HG02642 (cell line): ENCODE results near the gene ANKRD34A.
A peak's percentile ranks its signal among the peaks of the same experiment; 100 is the strongest.

ENCODE experiments used
- ATAC-seq: cut with Tn5 transposase; IDR thresholded peaks from one replicate; pipeline ENCODE4 v1.9.1; 2021; ENCODE audit warnings: mild to moderate bottlenecking; ENCODE audit not compliant: unreplicated experiment, poor library complexity

The ANKRD34A gene

GRCh38 chr1:145975216-145975615, 10.8 kb upstream of the ANKRD34A start:
- no peak for ATAC-seq

DNA sequence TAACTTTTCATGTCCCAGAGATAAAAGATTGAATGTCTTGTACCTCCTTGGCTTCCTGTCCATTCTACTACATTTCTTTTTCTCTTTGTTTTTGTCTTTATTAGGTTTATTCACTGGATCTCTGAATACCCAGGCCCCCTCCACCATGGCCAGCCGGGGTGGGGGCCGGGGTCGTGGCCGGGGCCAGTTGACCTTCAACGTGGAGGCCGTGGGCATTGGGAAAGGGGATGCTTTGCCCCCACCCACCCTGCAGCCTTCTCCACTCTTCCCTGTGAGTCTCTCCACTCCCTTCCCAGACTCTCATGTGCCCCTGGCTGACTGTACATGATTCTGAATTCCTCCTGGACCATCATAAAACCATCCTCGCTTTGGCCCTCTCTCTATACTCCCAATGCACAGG, 10.3 kb upstream of the ANKRD34A start:
- ATAC-seq = no peak

DNA sequence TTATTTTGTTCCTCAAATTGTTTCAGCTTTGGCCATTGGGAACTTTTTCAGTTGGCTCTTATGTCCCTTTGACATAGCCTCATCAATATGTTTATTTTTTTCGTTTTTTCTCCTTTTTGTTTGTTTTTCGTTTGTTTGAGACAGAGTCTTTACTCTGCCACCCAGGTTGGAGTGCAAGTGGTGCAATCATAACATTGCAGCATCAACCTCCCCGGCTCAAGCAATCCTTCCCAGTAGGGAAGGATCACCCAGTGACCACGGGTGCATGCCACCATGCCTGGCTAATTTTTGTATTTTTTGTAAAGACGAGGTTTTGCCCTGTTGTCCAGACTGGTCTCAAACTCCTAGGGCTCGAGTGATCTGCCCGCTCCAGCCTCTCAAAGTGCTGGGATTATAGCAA, 8.2 kb upstream of the ANKRD34A start:
- ATAC-seq = no peak

DNA sequence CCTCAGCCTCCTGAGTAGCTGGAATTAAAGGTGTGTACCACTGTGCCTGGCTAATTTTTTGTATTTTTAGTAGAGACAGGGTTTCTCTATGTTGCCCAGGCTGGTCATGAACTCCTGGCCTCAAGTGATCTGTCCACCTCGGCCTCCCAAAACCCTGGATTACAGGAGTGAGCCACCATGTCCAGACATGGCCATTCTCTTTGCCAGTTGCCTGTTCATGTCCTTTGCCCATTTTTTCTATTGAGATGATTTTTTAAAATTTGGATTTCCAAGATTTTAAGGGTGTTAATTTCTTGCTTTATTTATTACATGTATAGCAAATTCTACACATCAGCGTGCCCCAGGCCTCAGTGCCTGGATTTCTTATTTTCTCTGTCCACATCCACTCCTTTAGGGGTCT, 2.9 kb upstream of the ANKRD34A start:
- no peak for ATAC-seq

DNA sequence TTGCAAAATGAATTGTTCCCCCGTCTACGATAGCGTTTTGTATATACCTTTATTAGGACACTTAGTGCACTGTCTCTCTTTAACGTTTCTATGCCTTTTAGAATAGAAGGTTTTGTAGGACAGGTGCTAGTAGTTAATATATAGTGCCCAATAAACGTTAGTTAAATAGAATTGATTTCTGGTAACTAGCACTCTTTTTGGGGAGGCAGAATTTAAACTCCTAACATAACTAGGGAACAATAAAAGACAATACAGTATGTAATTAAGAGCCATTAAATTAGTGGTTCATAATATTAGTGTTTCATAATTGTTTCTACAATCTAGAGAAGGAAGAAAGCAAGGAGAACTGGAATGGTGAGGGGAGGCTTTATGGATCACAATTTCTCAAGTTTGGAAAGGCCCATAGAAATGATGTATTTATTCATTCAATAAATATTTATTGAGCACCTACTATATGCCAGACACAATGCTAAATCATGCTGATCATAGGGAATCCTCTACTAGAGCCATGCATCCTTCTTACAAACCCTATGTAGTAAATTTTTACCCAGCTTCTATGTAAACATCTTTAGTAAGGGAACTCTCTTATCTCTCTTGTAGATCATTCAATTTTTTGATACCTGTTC, 857 bp upstream of the ANKRD34A start:
- ATAC-seq = no peak

GRCh38 chr1:145963265-145964019, 933 bp downstream of the ANKRD34A start:
- ATAC-seq = no peak

- no peak for ATAC-seq
Measured at GRCh38 chr1:145962157-145963102, 1.9 kb downstream of the ANKRD34A start.

DNA sequence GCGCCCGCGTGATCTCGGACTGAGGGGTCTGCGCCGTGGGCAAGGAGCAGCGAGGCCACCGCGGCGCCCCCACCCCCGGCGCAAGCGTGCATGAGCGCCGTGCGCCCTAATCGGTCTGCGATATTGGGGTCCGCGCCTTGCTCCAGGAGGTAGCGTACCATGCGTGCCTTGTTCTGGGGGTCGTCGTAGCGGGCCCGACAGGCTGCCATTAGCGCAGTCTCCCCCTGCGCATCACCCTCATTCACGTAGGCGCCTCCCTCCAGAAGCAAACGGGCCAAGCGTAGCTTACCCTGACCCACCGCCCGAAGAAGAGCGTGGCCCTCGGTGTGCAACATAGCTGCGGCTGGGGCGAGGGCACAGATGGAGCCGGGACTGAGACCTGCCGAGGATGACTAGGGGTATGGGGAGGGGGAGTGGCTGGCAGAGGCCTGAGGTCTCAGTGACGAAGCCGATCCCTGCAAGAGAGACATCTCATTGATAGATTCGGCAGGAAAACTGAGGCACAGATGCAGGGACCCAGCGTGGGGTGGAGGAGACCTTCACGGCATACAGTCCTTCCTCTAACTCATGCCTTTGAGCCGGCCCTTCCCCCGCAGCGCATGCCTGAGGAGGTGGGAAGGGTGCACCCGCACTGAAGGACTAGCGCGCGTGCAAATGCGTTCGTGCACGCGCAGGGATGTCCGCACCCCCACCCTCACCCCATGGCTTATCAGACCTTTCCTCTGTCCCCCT, 2.8 kb downstream of the ANKRD34A start:
- ATAC-seq = no peak

- no peak for ATAC-seq
Measured at GRCh38 chr1:145961109-145961424, 3.3 kb downstream of the ANKRD34A start.

- no peak for ATAC-seq
Measured at GRCh38 chr1:145960468-145961108, 3.8 kb downstream of the ANKRD34A start.

GRCh38 chr1:145959957-145960467, 4.4 kb downstream of the ANKRD34A start:
- no peak for ATAC-seq

GRCh38 chr1:145959333-145959732, 5.0 kb downstream of the ANKRD34A start:
- ATAC-seq = no peak

GRCh38 chr1:145958734-145959133, 5.6 kb downstream of the ANKRD34A start:
- no peak for ATAC-seq

- ATAC-seq = peak; percentile 89
Measured at GRCh38 chr1:145957443-145958319, 6.7 kb downstream of the ANKRD34A start, which contains the start of gene LIX1L. Gene LIX1L, minus strand, starts transcription at chr1:145958017. Its CDS starts 90 bp downstream, at chr1:145957927.

DNA sequence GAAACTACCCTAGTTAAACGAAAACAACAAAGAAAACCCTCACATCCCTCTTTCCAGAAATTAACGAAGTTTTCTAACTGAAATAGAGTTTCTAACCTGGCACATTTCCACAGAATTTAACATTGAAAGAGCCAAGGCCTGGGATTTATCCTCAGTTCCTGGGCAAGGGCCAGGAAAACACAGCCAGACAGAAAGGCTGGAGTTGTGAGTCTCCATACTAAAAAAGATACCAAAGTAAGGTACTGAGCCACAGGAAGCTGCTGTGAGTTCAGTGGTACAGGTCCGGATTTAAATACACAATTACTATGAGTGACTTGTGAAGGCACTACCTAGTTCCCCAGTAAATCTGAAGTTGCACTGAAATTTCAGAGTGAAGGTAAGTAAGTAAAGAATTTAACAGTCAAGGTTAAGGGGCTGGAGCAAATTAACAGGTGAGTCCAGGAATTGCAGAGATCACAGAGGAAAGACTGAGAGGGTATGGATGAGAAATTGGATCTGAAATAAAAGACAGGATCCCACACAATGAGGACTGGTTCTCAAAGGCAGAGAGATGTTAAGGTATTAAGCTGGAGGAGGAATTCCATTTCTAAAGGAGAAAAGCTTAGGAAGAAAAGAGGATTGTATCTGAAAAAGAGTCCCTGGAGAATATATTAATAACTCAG, 7.5 kb downstream of the ANKRD34A start:
- ATAC-seq = no peak

DNA sequence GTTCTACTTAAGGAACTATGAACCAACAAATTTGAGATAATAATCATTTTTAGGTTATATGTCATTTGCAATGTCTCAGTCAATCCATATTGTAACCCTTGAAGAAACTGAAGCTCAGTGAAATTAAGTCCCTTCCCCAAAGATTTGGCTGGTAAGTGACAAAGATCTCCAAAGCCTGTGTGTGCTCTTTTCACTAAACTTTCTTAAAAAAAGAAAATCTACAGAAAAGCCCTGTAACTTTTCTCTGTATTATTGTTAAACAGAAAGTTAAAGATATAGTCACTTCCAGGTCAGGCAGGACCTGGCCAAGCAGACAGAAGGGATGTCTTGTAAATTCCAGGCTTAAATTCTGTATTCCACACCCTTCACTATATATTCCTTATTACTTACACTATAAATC, 8.0 kb downstream of the ANKRD34A start:
- ATAC-seq = no peak

DNA sequence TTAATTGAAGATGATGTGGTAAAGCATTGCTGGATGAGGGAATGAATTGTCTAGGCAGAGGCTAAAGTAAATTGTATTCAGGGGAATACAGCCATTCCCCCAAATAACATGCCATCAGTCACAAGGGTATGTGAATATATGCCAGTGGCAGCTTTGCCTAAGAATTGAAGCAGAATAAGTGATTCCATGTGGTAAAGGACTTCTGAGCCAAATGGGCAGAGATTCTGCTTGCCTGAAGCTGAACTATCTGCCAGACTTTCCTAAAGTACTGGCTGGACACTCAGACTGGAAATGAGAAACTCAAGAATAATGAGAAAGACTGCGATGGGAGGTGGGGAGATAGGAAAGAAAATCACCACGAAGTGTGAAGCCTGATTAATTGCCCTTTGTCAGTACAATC, 8.9 kb downstream of the ANKRD34A start:
- ATAC-seq = no peak

DNA sequence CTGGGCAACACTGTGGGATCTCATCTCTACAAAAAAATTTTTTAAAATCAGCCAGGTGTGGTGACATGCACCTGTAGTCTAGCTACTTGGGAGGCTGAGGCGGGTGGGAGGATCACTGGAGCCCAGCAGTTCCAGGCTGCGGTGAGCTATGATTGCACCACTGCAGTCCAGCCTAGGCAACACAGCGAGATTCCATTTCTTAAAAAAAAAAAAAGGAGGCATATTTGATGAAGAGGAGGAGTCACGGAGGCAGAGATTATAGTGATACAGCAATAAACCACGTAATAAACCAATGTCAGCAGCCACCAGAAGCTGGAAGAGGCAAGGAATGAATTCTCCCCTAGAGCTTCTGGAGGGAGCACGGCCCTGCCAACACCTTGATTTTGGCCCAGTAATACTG, 10.5 kb downstream of the ANKRD34A start:
- no peak for ATAC-seq
